HG03280 (cell line): ENCODE data around the gene JAZF1.

Experiments used
- ATAC-seq: cut with Tn5 transposase; IDR thresholded peaks from one replicate; pipeline ENCODE4 v1.9.1; 2021; ENCODE audit warnings: mild to moderate bottlenecking, moderate library complexity; ENCODE audit not compliant: unreplicated experiment

Gene JAZF1

GRCh38 chr7:27952456-27953285 lies 227.9 kb downstream of the JAZF1 start:
- ATAC-seq, result no peak

DNA sequence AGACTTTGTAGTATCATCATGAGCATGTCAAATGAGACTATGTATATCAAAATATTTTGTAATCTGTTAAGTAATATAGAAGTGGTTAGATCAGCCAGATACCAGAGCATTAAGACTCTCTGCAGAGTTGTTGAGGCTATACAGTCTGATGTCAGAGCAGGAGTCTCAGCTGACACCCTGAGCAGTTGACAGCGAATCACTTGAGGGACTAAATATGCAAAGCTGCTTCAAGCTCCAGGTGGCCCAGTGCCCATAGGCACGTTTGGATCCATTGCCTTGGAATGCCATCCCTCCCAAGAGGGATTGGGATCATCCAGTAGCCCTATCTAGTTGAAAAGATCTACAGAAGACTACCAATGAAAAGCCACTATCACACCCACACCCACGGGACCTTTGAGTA lies 230.5 kb downstream of the JAZF1 start:
- ATAC-seq, result no peak

DNA sequence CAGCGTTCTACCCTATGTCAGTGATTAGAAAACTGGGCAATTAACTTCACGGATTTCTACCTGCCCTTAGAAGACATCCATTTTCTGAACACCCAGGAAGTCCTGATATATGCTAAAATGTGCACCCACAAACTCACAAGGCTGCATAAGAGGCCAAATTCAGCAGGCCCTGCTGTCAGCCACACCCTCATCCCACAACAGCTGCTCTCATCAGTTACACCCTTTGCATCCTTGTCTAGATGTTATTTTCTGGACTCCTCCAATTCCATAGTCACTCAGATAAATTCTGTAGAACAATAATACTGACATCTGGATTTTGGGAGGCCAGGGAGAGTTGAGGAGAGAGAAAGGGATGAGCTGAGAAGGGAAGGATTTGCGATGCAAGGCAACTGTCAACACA lies 231.7 kb downstream of the JAZF1 start:
- no peak for ATAC-seq

GRCh38 chr7:27947586-27948278 lies 232.9 kb downstream of the JAZF1 start:
- ATAC-seq, result no peak

- ATAC-seq, result no peak
Observed at GRCh38 chr7:27946351-27946750, 234.2 kb downstream of the JAZF1 start.

GRCh38 chr7:27945058-27945795 lies 235.4 kb downstream of the JAZF1 start:
- no peak for ATAC-seq

DNA sequence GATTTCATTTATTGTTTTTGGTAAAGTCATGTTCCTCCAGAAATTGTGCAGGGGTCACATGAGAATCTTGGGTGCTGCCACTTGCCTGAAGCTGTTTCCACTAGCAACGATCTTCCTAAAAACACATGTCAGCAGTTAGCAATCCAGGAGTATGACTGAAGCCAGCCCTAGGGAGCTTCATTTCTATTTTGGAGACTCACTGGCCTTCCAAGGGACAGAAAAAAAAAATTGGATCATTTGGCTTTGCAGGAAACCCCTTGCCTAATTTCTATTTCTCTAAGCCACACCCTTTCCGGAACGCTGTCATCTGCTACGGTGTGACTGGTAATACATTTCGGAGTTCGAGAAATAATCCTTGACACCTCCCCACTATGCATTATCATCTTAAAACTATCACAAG lies 236.0 kb downstream of the JAZF1 start:
- no peak for ATAC-seq

DNA sequence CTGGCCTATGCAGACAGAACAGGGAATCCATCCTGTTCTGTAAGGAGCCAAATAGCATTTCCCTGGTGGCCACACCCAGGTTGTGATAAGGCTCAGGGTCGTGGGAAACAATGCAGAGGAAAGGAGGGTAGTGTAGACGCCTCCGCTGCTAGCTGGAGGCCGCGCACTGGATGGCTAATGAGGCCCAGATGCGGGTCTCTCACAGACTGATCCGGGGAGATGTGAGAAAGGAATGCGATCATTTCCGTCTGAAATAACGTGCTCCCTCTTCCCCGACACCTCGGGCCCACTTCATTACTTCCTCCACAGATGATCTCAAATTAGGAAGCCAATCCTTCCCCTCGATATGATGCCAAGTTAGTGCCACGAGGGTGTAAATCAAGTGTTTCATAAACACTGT lies 237.4 kb downstream of the JAZF1 start:
- ATAC-seq, result no peak

DNA sequence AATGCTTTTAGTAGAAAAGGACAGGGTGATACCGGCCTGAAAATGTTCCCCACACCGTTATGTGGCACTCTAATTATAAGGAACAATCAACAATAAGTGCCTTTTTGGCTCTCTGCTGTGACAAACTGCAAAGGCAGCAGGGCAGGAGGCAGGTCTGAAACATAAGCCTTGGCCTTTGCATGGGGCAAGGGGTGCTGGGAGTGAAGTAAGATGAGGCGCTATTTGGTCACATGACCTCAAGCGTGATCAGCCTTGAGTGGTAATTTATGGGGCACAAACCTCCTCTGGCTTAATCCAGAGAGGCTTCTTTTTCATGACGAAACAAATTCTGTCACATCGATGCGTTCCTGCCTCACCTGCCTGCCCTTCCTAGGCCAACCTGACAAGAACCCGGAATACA lies 237.9 kb downstream of the JAZF1 start:
- no peak for ATAC-seq

- no peak for ATAC-seq
Observed at GRCh38 chr7:27941522-27941921, 239.1 kb downstream of the JAZF1 start.

GRCh38 chr7:27940341-27940740 lies 240.3 kb downstream of the JAZF1 start:
- ATAC-seq, result no peak

GRCh38 chr7:27939893-27940292 lies 240.7 kb downstream of the JAZF1 start:
- no peak for ATAC-seq

- no peak for ATAC-seq
Observed at GRCh38 chr7:27936768-27937102, 243.9 kb downstream of the JAZF1 start.

- ATAC-seq, result no peak
Observed at GRCh38 chr7:27936047-27936767, 244.4 kb downstream of the JAZF1 start.

GRCh38 chr7:27933671-27934565 lies 246.7 kb downstream of the JAZF1 start:
- no peak for ATAC-seq

DNA sequence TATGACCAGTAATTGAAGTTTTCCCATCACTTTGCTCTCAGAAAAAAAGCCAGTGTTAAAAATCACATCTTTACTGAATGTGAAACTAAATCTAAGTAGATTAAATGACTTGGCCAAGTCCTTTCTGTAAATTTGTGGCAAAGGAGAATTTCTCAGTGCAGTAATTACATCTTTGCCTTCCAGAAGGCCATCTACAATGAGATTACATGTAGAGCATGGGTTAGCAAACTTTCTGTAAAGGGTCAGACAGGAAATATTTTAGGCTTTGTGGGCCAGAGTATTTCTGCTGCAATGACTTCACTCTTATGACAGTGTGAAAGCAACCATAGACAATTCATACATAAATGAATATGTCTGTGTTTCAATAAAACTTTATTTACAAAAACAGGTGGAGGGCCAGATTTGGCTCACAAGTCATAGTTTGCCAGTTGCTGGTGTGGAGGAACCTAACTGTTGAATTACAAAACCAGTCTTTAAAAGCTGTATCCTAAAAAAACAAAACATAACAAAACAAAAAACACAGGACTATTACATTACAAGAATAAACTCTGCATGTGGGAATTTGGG lies 249.6 kb downstream of the JAZF1 start:
- no peak for ATAC-seq

GRCh38 chr7:27929127-27929526 lies 251.5 kb downstream of the JAZF1 start:
- ATAC-seq, result no peak

- ATAC-seq, result no peak
Observed at GRCh38 chr7:27928001-27928400, 252.6 kb downstream of the JAZF1 start.

DNA sequence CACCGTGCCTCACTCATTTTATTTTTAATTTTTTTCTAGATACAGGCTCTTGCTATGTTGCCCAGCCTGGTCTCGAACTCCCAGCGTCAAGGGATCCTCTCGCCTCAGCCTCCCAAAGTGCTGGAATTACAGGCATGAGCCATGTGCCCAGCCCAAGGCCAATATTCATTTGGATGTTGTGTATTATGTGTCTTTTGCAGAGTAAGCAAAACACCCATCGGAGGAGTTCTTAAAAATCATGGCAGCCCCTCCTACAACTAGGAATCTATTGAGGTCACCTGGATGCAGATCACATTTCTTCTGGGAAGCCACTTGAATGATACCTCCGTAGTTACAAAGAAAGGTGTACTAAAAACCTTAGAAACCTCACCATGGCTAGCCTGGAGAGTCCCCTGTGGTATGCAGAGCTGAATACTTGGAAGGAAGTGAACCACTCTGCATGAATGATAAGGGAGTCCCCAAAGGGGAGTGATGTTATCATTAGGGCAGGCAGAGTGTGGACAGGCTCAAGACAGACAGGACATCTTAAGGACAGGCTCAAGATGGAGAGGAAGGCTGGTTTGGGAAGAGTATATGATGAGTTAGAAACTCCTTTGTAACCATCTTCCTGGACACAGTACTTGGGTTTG lies 254.9 kb downstream of the JAZF1 start:
- ATAC-seq, result no peak

GRCh38 chr7:27923642-27923980 lies 257.0 kb downstream of the JAZF1 start:
- no peak for ATAC-seq
